ENCODE measurements around the gene CEMIP2.

CEMIP2 gene

GRCh38 chr9:71671289-71671688 is 97.0 kb downstream of the CEMIP2 start:
- DNase-seq (ENCODE audit: low read depth): no peak
- H3K4me3 ChIP-seq (ENCODE audit: low read length): no peak overlapping the region
- no peak for TF ChIP-seq CTCF (conservative IDR thresholded peaks at IDR 0.05; ENCODE audit: low read length)

- no peak for TF ChIP-seq CTCF (conservative IDR thresholded peaks at IDR 0.05; ENCODE audit: low read length)
- H3K4me3 ChIP-seq (ENCODE audit: low read length): no peak overlapping the region
- DNase-seq (ENCODE audit: low read depth): no peak
These were observed 98.2 kb downstream of the CEMIP2 start for GRCh38 chr9:71670121-71670520.

- TF ChIP-seq CTCF (conservative IDR thresholded peaks at IDR 0.05; ENCODE audit: low read length): no peak
- H3K4me3 ChIP-seq (ENCODE audit: low read length): no peak overlapping the region
- no peak for DNase-seq (ENCODE audit: low read depth)
These were observed 98.9 kb downstream of the CEMIP2 start for GRCh38 chr9:71669284-71669995.

GRCh38 chr9:71668717-71669116 is 99.6 kb downstream of the CEMIP2 start:
- H3K4me3 ChIP-seq (ENCODE audit: low read length): no peak overlapping the region
- TF ChIP-seq CTCF (conservative IDR thresholded peaks at IDR 0.05; ENCODE audit: low read length): no peak

GRCh38 chr9:71665247-71665646 is 103.1 kb downstream of the CEMIP2 start:
- H3K4me3 ChIP-seq (ENCODE audit: low read length): no peak overlapping the region
- TF ChIP-seq CTCF (conservative IDR thresholded peaks at IDR 0.05; ENCODE audit: low read length): no peak
- peak; percentile 17 for DNase-seq (ENCODE audit: low read depth)

More at GRCh38 chr9:71668717-71669116, 99.6 kb downstream of the CEMIP2 start:
- DNase-seq (ENCODE audit: low read depth): no peak

GRCh38 chr9:71664566-71664965 is 103.7 kb downstream of the CEMIP2 start:
- H3K4me3 ChIP-seq (ENCODE audit: low read length): no peak overlapping the region
- TF ChIP-seq CTCF (conservative IDR thresholded peaks at IDR 0.05; ENCODE audit: low read length): no peak
- no peak for DNase-seq (ENCODE audit: low read depth)

GRCh38 chr9:71663931-71664459 is 104.3 kb downstream of the CEMIP2 start:
- TF ChIP-seq CTCF (conservative IDR thresholded peaks at IDR 0.05; ENCODE audit: low read length): no peak
- DNase-seq (ENCODE audit: low read depth): peak; percentile 80
- no peak overlapping the region for H3K4me3 ChIP-seq (ENCODE audit: low read length)

All from AG10803 (cell line).